Astrocyte of the cerebellum (primary cell): ENCODE measurements around the gene CCL13.

Experiments
- DNase-seq: peaks from one replicate; pipeline ENCODE4 v3.0.0-alpha.2; 2011; ENCODE audit warnings: low read depth
- H3K4me3 ChIP-seq: 2 replicates; pipeline ENCODE4 v1.5.1; 2011; ENCODE audit warnings: mild to moderate bottlenecking, low read depth, low read length, moderate library complexity
- in situ Hi-C: cut with HindIII; loops from 2 replicates; pipeline ENCODE4 v1.10.0; 2017; ENCODE audit warnings: low sequenced_read_pairs
- TF ChIP-seq, protein P1 (sequence below): IDR thresholded peaks from 2 replicates; pipeline ENCODE4 v1.5.1; 2012; ENCODE audit warnings: low read length, low read depth, moderate library complexity, mild to moderate bottlenecking; ENCODE audit errors: missing control alignments

The CCL13 gene

DNA sequence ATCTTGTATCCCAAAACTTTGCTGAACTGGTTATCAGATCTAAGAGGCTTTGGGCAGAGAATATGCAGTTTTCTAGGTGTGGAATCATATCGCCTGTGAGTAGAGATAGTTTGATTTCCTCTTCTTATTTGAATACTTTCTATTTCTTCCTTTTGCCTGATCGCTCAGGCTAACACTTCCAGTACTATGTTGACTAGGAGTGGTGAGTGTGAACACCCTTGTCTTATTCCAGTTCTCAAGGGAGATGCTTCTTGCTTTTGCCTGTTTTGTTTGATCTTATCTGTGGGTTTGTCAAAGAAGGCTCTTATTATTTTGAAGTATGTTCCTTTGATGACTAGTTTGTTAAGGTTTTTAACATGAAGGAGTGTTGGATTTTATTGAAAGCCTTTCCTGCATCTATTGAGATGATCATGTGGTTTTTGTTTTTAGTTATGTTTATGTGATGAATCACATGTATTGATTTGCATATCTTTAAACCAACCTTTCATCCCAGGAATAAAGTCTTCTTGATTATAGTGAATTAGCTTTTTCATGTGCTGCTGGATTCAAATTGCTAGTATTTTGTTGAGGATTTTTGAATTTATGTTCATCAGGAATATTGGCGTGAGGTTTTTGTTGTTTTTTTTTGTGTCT lies 17.0 kb upstream of the CCL13 start:
- H3K4me3 ChIP-seq = no peak overlapping the region
- DNase-seq = no peak
- TF ChIP-seq, protein P1, sequence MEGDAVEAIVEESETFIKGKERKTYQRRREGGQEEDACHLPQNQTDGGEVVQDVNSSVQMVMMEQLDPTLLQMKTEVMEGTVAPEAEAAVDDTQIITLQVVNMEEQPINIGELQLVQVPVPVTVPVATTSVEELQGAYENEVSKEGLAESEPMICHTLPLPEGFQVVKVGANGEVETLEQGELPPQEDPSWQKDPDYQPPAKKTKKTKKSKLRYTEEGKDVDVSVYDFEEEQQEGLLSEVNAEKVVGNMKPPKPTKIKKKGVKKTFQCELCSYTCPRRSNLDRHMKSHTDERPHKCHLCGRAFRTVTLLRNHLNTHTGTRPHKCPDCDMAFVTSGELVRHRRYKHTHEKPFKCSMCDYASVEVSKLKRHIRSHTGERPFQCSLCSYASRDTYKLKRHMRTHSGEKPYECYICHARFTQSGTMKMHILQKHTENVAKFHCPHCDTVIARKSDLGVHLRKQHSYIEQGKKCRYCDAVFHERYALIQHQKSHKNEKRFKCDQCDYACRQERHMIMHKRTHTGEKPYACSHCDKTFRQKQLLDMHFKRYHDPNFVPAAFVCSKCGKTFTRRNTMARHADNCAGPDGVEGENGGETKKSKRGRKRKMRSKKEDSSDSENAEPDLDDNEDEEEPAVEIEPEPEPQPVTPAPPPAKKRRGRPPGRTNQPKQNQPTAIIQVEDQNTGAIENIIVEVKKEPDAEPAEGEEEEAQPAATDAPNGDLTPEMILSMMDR = no peak
- in situ Hi-C loops = no loop called here

DNA sequence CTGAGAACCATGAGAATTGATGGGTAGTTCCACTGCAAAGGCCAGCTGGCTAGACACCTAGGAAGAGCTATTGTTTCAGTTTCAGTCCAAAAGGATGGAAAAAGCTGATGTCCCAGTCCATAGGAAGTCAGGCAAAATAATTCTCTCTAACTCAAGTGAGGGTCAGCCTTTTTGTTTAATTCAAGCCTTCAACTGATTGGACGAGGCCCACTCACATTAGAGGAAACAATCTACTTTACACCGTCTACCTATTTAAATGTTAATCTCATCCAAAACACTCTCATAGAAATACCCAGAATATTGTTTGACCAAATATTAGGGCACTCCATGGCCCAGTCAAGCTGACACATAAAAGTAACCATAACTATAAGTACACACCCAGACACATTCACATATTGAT lies 14.4 kb upstream of the CCL13 start:
- H3K4me3 ChIP-seq = no peak overlapping the region
- no peak for DNase-seq
- TF ChIP-seq, protein P1 = no peak
- in situ Hi-C loops = no loop called here

DNA sequence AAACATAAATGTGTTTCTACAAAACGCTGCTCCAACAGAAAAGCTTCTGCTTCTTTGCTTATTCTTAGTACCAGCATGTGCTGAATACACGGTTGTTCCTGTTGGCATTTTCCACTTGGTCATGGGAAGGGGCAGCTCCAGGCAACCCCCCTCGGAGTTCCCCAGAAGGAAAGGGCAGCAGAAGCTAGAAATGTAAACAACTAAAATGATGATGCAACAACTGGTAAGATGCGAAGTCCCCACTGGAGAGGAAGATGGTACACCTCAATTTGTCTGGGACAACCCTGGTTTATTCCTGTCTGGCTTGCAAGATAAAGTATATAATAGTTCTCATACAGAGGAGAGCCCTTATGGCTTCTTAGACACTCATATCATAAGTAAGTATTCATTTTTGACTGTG lies 9.2 kb upstream of the CCL13 start:
- no peak for DNase-seq
- no peak overlapping the region for H3K4me3 ChIP-seq
- TF ChIP-seq, protein P1 = no peak
- in situ Hi-C loops = no loop called here

DNA sequence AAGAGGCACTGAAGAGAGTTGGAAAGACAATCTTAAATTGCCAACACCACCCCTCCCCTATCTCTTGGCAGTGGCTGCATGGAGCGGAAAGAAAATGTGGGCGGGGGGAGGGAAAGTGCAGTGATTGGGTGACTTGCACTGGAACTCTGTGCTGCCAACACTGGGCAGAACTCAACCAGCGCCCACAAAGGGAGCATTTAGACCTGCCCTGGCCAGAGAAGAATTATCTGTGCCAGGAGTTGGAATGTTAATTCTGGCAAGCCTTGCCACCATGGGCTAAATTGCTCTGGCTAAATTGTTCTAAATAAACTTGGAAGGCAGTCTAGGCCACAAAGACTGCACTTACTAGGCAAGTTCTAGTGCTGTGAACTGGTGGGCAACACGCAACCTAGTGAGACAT lies 6.5 kb upstream of the CCL13 start:
- TF ChIP-seq, protein P1 = no peak
- no peak for DNase-seq
- H3K4me3 ChIP-seq = no peak overlapping the region
- in situ Hi-C loops = loop anchor here (25.0 kb wide), 1 partner anchor 162 kb away; no protein-coding TSS in a partner anchor

DNA sequence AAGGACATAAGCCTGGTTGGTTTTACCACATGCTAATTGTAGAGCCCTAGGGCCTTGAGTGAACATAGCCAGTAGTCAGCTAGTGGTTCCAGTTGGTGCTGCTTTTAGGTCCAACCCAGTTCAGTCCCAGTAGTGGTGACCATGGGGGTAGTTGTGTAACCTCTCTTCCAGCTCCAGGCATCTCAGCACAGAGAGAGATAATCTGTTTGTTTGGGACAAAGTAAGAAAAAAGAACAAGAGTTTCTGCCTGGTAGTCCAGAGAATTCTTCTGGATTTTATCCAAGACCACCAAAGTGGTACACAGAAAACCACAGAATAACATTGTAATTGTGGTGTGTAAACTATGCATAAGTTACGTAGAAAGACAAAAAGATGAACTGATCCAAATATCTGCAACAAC lies 5.2 kb upstream of the CCL13 start:
- in situ Hi-C loops = loop anchor here (25.0 kb wide), 1 partner anchor 164 kb away; no protein-coding TSS in a partner anchor
- no peak for DNase-seq
- H3K4me3 ChIP-seq = no peak overlapping the region
- TF ChIP-seq, protein P1 = no peak

DNA sequence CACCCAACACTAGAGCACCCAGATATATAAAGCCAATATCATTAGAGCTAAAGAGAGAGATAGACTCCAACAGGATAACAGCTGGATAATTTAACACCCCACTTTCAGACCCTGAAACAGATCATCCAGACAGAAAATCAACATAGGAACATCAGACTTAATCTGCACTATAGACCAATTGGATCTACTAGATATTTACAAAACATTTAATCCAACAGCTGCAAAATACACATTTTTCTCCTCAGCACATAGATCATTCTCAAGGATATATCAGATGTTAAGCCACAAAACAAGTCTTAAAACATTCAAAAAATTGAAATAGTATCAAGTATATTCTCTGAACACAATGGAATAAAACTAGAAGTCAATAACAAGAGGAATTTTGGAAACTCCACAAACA lies 4.1 kb upstream of the CCL13 start:
- in situ Hi-C loops = loop anchor here (25.0 kb wide), 1 partner anchor 165 kb away; no protein-coding TSS in a partner anchor
- TF ChIP-seq, protein P1 = no peak
- DNase-seq = no peak
- H3K4me3 ChIP-seq = no peak overlapping the region
